Heart left ventricle (tissue), 16 donors: Measurements from ENCODE around the gene TPST1. TPM values are rescaled to one million over a fixed set of nuclear protein-coding genes. Genes with fewer than 3 reads are reported as not detected.

ENCODE experiments used
- ATAC-seq, 4 donors: fragments of 200-7000 bp; cut with Tn5 transposase; one replicate each; pipeline ENCODE4 v1.9.1; 2020 to 2022; ENCODE audit warnings: moderate library complexity in 4 of 4, mild to moderate bottlenecking in 3 of 4, moderate number of reproducible peaks in 1 of 4
- DNase-seq, 5 donors: peaks; one replicate each; pipeline ENCODE4 v3.0.0-alpha.2; 2020
- H3K27ac ChIP-seq, 12 donors: fragments of 200-600 bp; sonication (generic) in 4 of 12; one replicate each; pipeline versions ENCODE4 v1.5.0 to v1.8.0; 2016 to 2022; ENCODE audit warnings: mild to moderate bottlenecking in 2 of 12
- H3K27me3 ChIP-seq, 9 donors: fragments of 200-600 bp; sonication (generic) in 2 of 9; one replicate each; pipeline versions ENCODE4 v1.5.1 to v1.8.0; 2016 to 2022; ENCODE audit warnings: mild to moderate bottlenecking in 3 of 9
- H3K36me3 ChIP-seq, 9 donors: fragments of 200-600 bp; sonication (generic) in 2 of 9; one replicate each; pipeline versions ENCODE4 v1.5.0 to v1.8.0; 2018 to 2022; ENCODE audit warnings: mild to moderate bottlenecking in 2 of 9
- H3K4me1 ChIP-seq, 12 donors: fragments of 200-600 bp; sonication (generic) in 4 of 12; one replicate each; pipeline versions ENCODE4 v1.5.0 to v1.8.0; 2016 to 2022; ENCODE audit warnings: mild to moderate bottlenecking in 3 of 12
- H3K4me3 ChIP-seq, 12 donors: fragments of 200-600 bp; sonication (generic) in 4 of 12; one replicate each; pipeline versions ENCODE4 v1.5.0 to v1.8.0; 2017 to 2022; ENCODE audit warnings: mild to moderate bottlenecking in 9 of 12, moderate library complexity in 4 of 12
- H3K9me3 ChIP-seq, 12 donors: fragments of 200-600 bp; sonication (generic) in 4 of 12; one replicate each; pipeline versions ENCODE4 v1.5.0 to v1.8.0; 2016 to 2022; ENCODE audit warnings: mild to moderate bottlenecking in 1 of 12
- POLR2A ChIP-seq, 2 donors: fragments of 450-650 bp; IDR thresholded peaks; one replicate each; pipeline ENCODE4 v1.6.1; 2017; ENCODE audit warnings: antibody characterized with exemption in 2 of 2, mild to moderate bottlenecking in 2 of 2, moderate library complexity in 2 of 2
- WGBS, 4 donors: extraction: QIAGEN DNeasy Blood & Tissue Kit in 2 of 4; methylation state at CpG; one replicate each; pipeline versions ENCODE4 v1.1.5 to v1.1.7; 2013 to 2018; 5-methylcytosine and 5-hydroxymethylcytosine counted together
- intact Hi-C, 10 donors: fragments of 100-400 bp; cut with DNase I; formaldehyde crosslinking; loops; one replicate each; pipeline versions ENCODE4 v1.11.1 to v1.14.2; 2022
- polyA plus RNA-seq, 2 donors: library from polyadenylated mRNA; stranded (reverse); fragments of 200-250 nt; gene quantifications; one replicate each; pipeline ENCODE4 v1.2.3, GENCODE V29; 2013
- total RNA-seq, 9 donors: library from RNA; depleted of rRNA in 2 of 9; stranded (reverse); fragments of >200 nt in 2 of 9; fragmentation: NEBNext Ultra II Directional in 3 of 9; extraction: Animal tissue kit (Norgen Biotek cat#: 25700) in 3 of 9; gene quantifications; one replicate each; pipeline versions ENCODE4 v1.1.0 to v1.2.4, GENCODE V29; 2016 to 2023
- TF ChIP-seq, protein P1 (sequence below), 12 donors: fragments of 200-600 bp; sonication (generic) in 4 of 12; IDR thresholded peaks; one replicate each; pipeline versions ENCODE4 v1.5.0 to v1.8.0; 2018 to 2022; ENCODE audit warnings: antibody characterized with exemption in 12 of 12, mild to moderate bottlenecking in 5 of 12
- donor health status: ischemic (EF 13 %, LVEDD 7.1; RV severe dilation, severe dysfunction).
- donor health status: healthy with polysubstance abuse.
- donor health status: DM: no; HTN: yes; CAD: no.
- donor health status: DM: no; HTN: no; CAD: no.
- donor health status: ischemic (EF 25% LVEDD 6.9; RV normal size, moderate dysfunction).
- donor health status: ischemic (EF 25% LVEDD 5.7; RV mildly dilated, moderate dysfunction).
- donor health status: healthy.
- donor health status: DM: yes; HTN: yes; CAD: no.
- donor health status: ischemic (EF 35%, LVEDD 5.7; RV mildly dilated, moderate dysfunction).
- donor health status: nonischemic (EF 11% LVEDD 7.7; RV severe dilation, severe dysfunction).
- donor health status: DM: yes; HTN: yes; CAD: no.
- donor health status: PGD.
- donor health status: ischemic (EF 29% LVEDD 5.4; RV normal size, mild dysfunction).
- donor health status: nonischemic (EF 23%, LVEDD 6.1; RV moderate dilation, normal function).

TPST1 gene
- total and polyA plus RNA-seq, 11 donors: 1.9 to 10.8 (median 5.5) TPM

DNA sequence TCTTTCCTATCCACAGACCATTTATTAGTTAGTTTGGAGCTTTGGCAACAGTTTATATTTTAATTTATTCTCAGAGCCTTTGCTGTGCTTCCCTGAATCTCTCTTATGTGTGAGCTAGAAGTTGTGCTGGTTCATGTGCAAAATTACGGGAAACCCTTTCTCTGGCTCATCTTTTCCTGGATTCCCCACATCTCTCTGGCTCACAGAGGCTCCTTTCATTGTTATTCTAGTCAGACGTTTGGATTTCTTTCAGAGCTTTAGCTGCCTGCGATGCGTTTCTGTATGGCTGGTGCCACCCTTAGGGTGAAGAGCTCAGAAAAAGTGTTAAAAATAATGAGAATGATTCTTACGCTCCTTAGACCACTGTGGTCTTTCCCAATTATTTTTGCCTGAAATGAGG lies 53.3 kb downstream of the TPST1 start:
- Histone ChIP-seq H3K9me3 (peaks cover 0 to 10% (median 0%) of the 10 kb centered on the region in 12 donors), H3K36me3 (no peaks in the 10 kb centered on the region), H3K27ac (peak overlapping the region in 1 of 12 donors; percentile 11), H3K4me3 (no peak overlapping the region), H3K27me3 (no peaks in the 10 kb centered on the region), H3K4me1 (peaks cover 0 to 20% (median 0%) of the 10 kb centered on the region in 12 donors)
- DNase-seq (no peak), ATAC-seq (no peak)
- TF ChIP-seq, protein P1, sequence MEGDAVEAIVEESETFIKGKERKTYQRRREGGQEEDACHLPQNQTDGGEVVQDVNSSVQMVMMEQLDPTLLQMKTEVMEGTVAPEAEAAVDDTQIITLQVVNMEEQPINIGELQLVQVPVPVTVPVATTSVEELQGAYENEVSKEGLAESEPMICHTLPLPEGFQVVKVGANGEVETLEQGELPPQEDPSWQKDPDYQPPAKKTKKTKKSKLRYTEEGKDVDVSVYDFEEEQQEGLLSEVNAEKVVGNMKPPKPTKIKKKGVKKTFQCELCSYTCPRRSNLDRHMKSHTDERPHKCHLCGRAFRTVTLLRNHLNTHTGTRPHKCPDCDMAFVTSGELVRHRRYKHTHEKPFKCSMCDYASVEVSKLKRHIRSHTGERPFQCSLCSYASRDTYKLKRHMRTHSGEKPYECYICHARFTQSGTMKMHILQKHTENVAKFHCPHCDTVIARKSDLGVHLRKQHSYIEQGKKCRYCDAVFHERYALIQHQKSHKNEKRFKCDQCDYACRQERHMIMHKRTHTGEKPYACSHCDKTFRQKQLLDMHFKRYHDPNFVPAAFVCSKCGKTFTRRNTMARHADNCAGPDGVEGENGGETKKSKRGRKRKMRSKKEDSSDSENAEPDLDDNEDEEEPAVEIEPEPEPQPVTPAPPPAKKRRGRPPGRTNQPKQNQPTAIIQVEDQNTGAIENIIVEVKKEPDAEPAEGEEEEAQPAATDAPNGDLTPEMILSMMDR (IDR thresholded peaks at IDR 0.05): no peak
- TF ChIP-seq POLR2A (IDR thresholded peaks at IDR 0.05): no peak
- 71 to 87% (median 75%) methylated on average over 5 of the region's 5 CpGs for WGBS, 4 donors
- intact Hi-C loops: no loop called here

DNA sequence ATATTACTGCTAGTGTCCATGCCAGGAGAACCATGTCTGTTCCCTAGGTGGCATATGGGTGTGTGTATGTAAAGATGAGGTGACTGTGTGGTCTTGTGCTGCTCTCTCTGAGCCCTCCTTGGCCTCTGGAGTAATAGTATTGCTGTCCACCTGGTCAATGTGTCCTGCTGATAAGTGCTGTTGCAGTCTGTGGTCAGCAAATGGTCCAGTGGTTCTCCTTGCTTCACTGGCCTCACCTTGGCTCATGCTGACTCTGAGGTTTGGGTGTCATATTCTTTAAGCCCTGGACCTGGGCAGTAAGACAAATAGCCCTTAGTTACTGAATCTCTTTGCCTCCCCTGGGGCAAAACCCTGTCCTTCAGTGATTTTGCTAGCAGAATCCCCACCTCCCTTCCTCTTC lies 56.8 kb downstream of the TPST1 start:
- ATAC-seq: no peak
- H3K4me1 ChIP-seq: peaks cover 0 to 18% (median 0%) of the 10 kb centered on the region in 12 donors
- no peaks in the 10 kb centered on the region for H3K36me3 ChIP-seq
- intact Hi-C loops: no loop called here
- TF ChIP-seq, protein P1 (IDR thresholded peaks at IDR 0.05): no peak
- TF ChIP-seq POLR2A (IDR thresholded peaks at IDR 0.05): no peak
- H3K9me3 ChIP-seq: peaks cover 0 to 35% (median 23%) of the 10 kb centered on the region in 12 donors
- no peaks in the 10 kb centered on the region for H3K27me3 ChIP-seq
- no peak for DNase-seq
- no peak overlapping the region for H3K27ac ChIP-seq
- no peak overlapping the region for H3K4me3 ChIP-seq

DNA sequence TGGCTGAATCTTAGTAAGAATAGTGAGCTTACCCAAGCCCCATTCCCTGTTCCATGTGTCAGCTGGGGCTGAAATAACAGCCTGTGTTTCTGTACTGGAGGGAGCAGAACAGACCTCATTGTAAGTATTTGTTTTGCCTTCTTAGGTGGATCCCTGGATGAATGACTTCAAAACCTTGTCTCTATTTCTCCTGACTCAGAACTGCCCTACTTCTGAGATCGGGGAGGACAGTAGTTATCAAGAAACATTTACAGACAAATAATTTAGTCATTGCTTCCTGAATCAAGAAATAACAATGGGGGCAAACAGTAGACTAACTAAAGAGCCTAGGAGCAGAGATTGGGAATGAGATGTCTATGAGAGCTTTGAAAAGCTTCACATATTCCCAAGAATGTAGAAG lies 58.8 kb downstream of the TPST1 start:
- H3K4me1 ChIP-seq: peaks cover 0 to 19% (median 0%) of the 10 kb centered on the region in 12 donors
- no peaks in the 10 kb centered on the region for H3K36me3 ChIP-seq
- TF ChIP-seq, protein P1 (IDR thresholded peaks at IDR 0.05): no peak
- no peak overlapping the region for H3K27ac ChIP-seq
- DNase-seq (no peak), ATAC-seq (no peak)
- intact Hi-C loops: no loop called here
- H3K27me3 ChIP-seq: no peaks in the 10 kb centered on the region
- 61 to 92% (median 82%) methylated on average over 1 of the region's 1 CpG for WGBS, 4 donors
- no peak overlapping the region for H3K4me3 ChIP-seq
- H3K9me3 ChIP-seq: peaks cover 0 to 34% (median 23%) of the 10 kb centered on the region in 12 donors

DNA sequence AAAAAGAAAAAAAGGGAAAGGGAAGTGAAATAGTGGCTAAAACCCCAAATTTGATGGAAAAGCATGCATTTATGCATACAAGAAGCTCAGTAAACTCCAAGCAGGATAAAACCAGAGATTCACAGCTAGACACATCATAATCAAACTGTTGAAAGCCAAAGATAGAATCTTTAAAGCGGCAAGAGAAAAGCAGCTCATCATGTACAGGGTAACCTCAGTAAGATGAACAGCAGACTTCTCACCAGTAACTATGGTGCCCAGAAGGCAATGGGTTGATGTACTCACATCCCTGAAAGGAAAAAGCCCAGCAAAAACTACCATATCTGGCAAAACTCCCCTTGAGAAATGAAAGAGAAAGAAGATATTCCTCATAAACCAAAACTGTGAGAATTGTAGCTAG lies 60.4 kb downstream of the TPST1 start:
- Histone ChIP-seq H3K27me3 (no peaks in the 10 kb centered on the region), H3K4me1 (peaks cover 0 to 19% (median 0%) of the 10 kb centered on the region in 12 donors), H3K4me3 (no peak overlapping the region), H3K36me3 (no peaks in the 10 kb centered on the region), H3K9me3 (peaks cover 0 to 34% (median 23%) of the 10 kb centered on the region in 12 donors), H3K27ac (no peak overlapping the region)
- TF ChIP-seq, protein P1 (IDR thresholded peaks at IDR 0.05): no peak
- TF ChIP-seq POLR2A (IDR thresholded peaks at IDR 0.05): no peak
- no peak for DNase-seq
- 97 to 100% (median 99%) methylated on average over 1 of the region's 1 CpG for WGBS, 4 donors
- ATAC-seq: no peak
- intact Hi-C loops: no loop called here
